Naive thymus-derived CD4-positive, alpha-beta T cell (primary cell): Measurements from ENCODE around the gene NYAP2. TPM values are rescaled to one million over a fixed set of nuclear protein-coding genes. Genes with fewer than 3 reads are reported as not detected.

Experiments
- ATAC-seq: fragments of 150-1000 bp; cut with Tn5 transposase; 2 replicates; pipeline ENCODE4 v1.10.0; 2021; ENCODE audit warnings: mild to moderate bottlenecking, moderate library complexity
- CTCF ChIA-PET: fragments of 350-600 bp; sonication (Branson Sonifier 250); formaldehyde crosslinking; loops from one replicate; lab custom pipeline; 2021; ENCODE audit warnings: antibody characterized with exemption; lab: Charles Lee
- POLR2A ChIA-PET: fragments of 350-600 bp; sonication (Branson Sonifier 250); formaldehyde crosslinking; loops from one replicate; lab custom pipeline; 2021; ENCODE audit warnings: antibody characterized with exemption, inconsistent platforms; lab: Charles Lee
- DNase-seq, 9 donors: peaks; one replicate each; pipeline versions ENCODE4 v3.0.0 to v3.0.0-alpha.2; 2020 to 2022; ENCODE audit warnings: mixed read lengths in 1 of 9
- H3K27ac ChIP-seq: one replicate; pipeline ENCODE4 v1.7.0; 2013; ENCODE audit warnings: mild to moderate bottlenecking, low read depth, low read length, moderate library complexity
- H3K27me3 ChIP-seq, 2 donors: one replicate each; pipeline ENCODE4 v1.7.0; 2013; ENCODE audit warnings: low read length in 2 of 2, mild to moderate bottlenecking in 2 of 2, moderate library complexity in 2 of 2; ENCODE audit not compliant: control insufficient read depth in 2 of 2, insufficient read depth in 2 of 2
- H3K36me3 ChIP-seq, 3 experiments: 1 replicate in 2 of 3; 2 replicates in 1 of 3; pipeline ENCODE4 v1.7.0; 2013; ENCODE audit warnings: low read length in 3 of 3, mild to moderate bottlenecking in 3 of 3, moderate library complexity in 1 of 3; ENCODE audit not compliant: insufficient read depth in 3 of 3, control insufficient read depth in 2 of 3
- H3K4me1 ChIP-seq, 2 donors: one replicate each; pipeline ENCODE4 v1.7.0; 2013; ENCODE audit warnings: low read length in 2 of 2, mild to moderate bottlenecking in 2 of 2, moderate library complexity in 1 of 2; ENCODE audit not compliant: control insufficient read depth in 2 of 2, insufficient read depth in 2 of 2
- H3K4me3 ChIP-seq: 2 replicates; pipeline ENCODE4 v1.7.0; 2013; ENCODE audit warnings: mild to moderate bottlenecking, low read length
- H3K9me3 ChIP-seq, 3 experiments: 1 replicate in 2 of 3; 2 replicates in 1 of 3; pipeline ENCODE4 v1.7.0; 2013; ENCODE audit warnings: low read length in 3 of 3; ENCODE audit not compliant: control insufficient read depth in 2 of 3
- H3K27ac Mint-ChIP-seq, 9 donors: one replicate each; pipeline ENCODE4 v1.8.0; 2020 to 2022; ENCODE audit warnings: mixed read lengths in 9 of 9, mild to moderate bottlenecking in 8 of 9, moderate library complexity in 5 of 9, inconsistent platforms in 2 of 9
- H3K27me3 Mint-ChIP-seq, 5 donors: one replicate each; pipeline ENCODE4 v1.8.0; 2021 to 2022; ENCODE audit warnings: mixed read lengths in 5 of 5, mild to moderate bottlenecking in 1 of 5
- H3K36me3 Mint-ChIP-seq, 5 donors: one replicate each; pipeline ENCODE4 v1.8.0; 2020 to 2022; ENCODE audit warnings: mixed read lengths in 5 of 5, mild to moderate bottlenecking in 3 of 5, inconsistent platforms in 1 of 5
- H3K4me1 Mint-ChIP-seq, 7 donors: one replicate each; pipeline ENCODE4 v1.8.0; 2020 to 2022; ENCODE audit warnings: mixed read lengths in 7 of 7, mild to moderate bottlenecking in 3 of 7, inconsistent platforms in 1 of 7
- H3K4me3 Mint-ChIP-seq, 10 donors: one replicate each; pipeline ENCODE4 v1.8.0; 2020 to 2022; ENCODE audit warnings: mild to moderate bottlenecking in 10 of 10, mixed read lengths in 10 of 10, moderate library complexity in 6 of 10, inconsistent platforms in 2 of 10
- H3K9me3 Mint-ChIP-seq, 11 donors: one replicate each; pipeline ENCODE4 v1.8.0; 2020 to 2022; ENCODE audit warnings: mixed read lengths in 11 of 11, mild to moderate bottlenecking in 4 of 11, inconsistent platforms in 1 of 11, moderate library complexity in 1 of 11
- intact Hi-C, 2 donors: fragments of 100-400 bp; cut with micrococcal nuclease; formaldehyde crosslinking; loops; one replicate each; pipeline ENCODE4 v1.15.1; 2023
- polyA plus RNA-seq, 2 donors: library from polyadenylated mRNA; unstranded; fragments of 300-500 nt; fragmentation: Illumina TruSeq; gene quantifications; one replicate each; pipeline ENCODE4 v1.2.3, GENCODE V29; 2021
- total RNA-seq, 6 experiments: library from RNA in 5 of 6; stranded (reverse) in 5 of 6; gene quantifications; 1 replicate in 5 of 6; 2 replicates in 1 of 6; pipeline ENCODE4 v1.2.3 and lab custom pipeline; 2021 to 2026

NYAP2 gene
- total and polyA plus RNA-seq, 7 experiments from 2014 or later: 0.17 TPM; not detected in 6

DNA sequence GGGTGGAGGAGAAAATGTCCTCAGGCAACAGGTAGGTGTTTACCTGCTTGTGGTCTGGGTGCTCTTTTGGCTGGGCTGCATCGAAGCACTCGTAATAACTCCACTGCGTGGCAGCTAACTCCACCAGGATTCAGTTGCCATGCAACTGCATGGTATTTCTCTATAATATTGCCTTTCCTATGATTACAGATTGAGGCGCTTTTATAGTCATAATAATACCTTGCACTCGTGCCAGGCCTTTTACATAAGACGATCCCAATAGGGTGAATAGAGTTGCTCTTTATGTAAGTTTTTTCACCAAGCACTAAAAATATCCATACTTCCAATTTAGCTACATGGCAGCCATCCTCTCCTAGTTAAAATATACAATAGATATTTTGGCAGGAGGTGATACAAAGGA, 19.7 kb upstream of the NYAP2 start:
- no peaks in the 10 kb centered on the region for H3K36me3 Mint-ChIP-seq
- intact Hi-C loops: no loop called here
- H3K27ac ChIP-seq: no peak overlapping the region
- H3K9me3 Mint-ChIP-seq: peaks cover 0 to 6% (median 0%) of the 10 kb centered on the region in 11 donors
- H3K4me1 Mint-ChIP-seq: peaks cover 0 to 2% (median 0%) of the 10 kb centered on the region in 7 donors
- no peaks in the 10 kb centered on the region for H3K4me1 ChIP-seq
- H3K27me3 ChIP-seq: no peaks in the 10 kb centered on the region
- H3K27me3 Mint-ChIP-seq: peaks cover 0 to 33% (median 19%) of the 10 kb centered on the region in 5 donors
- ATAC-seq: no peak
- no peaks in the 10 kb centered on the region for H3K36me3 ChIP-seq
- no peak overlapping the region for H3K4me3 ChIP-seq
- CTCF ChIA-PET: no interaction called here
- H3K27ac Mint-ChIP-seq: no peak overlapping the region
- no peak overlapping the region for H3K4me3 Mint-ChIP-seq
- no peaks in the 10 kb centered on the region for H3K9me3 ChIP-seq
- DNase-seq: no peak
- POLR2A ChIA-PET: no interaction called here

- intact Hi-C loops: no loop called here
- Mint-ChIP-seq H3K4me3 (no peak overlapping the region), H3K4me1 (peaks cover 0 to 2% (median 0%) of the 10 kb centered on the region in 7 donors), H3K27ac (no peak overlapping the region), H3K27me3 (peaks cover 0 to 32% (median 21%) of the 10 kb centered on the region in 5 donors), H3K36me3 (no peaks in the 10 kb centered on the region), H3K9me3 (peaks cover 0 to 6% (median 0%) of the 10 kb centered on the region in 11 donors)
- H3K4me3 ChIP-seq: no peak overlapping the region
- POLR2A ChIA-PET: no interaction called here
- H3K4me1 ChIP-seq: no peaks in the 10 kb centered on the region
- CTCF ChIA-PET: interaction anchor here (0.7 kb wide), 1 partner anchor 259 kb away, joined by 3 read pairs; no protein-coding TSS in a partner anchor
- no peak overlapping the region for H3K27ac ChIP-seq
- no peaks in the 10 kb centered on the region for H3K9me3 ChIP-seq
- ATAC-seq (no peak), DNase-seq (no peak)
- H3K27me3 ChIP-seq: no peaks in the 10 kb centered on the region
- H3K36me3 ChIP-seq: no peaks in the 10 kb centered on the region
Observed at GRCh38 chr2:225381609-225382008, 17.9 kb upstream of the NYAP2 start.

GRCh38 chr2:225398372-225398771, 1.1 kb upstream of the NYAP2 start:
- ChIA-PET POLR2A (no interaction called here), CTCF (no interaction called here)
- no peaks in the 10 kb centered on the region for H3K9me3 ChIP-seq
- no peak overlapping the region for H3K4me3 ChIP-seq
- H3K9me3 Mint-ChIP-seq: peaks cover 0 to 5% (median 0%) of the 10 kb centered on the region in 11 donors
- no peak overlapping the region for H3K27ac ChIP-seq
- H3K4me1 ChIP-seq: no peaks in the 10 kb centered on the region
- no peak overlapping the region for H3K27ac Mint-ChIP-seq
- H3K27me3 ChIP-seq: no peaks in the 10 kb centered on the region
- H3K4me3 Mint-ChIP-seq: no peak overlapping the region
- H3K36me3 ChIP-seq: no peaks in the 10 kb centered on the region
- no peak for DNase-seq
- peaks cover 2 to 56% (median 33%) of the 10 kb centered on the region in 5 donors for H3K27me3 Mint-ChIP-seq
- intact Hi-C loops: no loop called here
- no peaks in the 10 kb centered on the region for H3K4me1 Mint-ChIP-seq
- no peaks in the 10 kb centered on the region for H3K36me3 Mint-ChIP-seq
- ATAC-seq: no peak

- ATAC-seq: no peak
- H3K36me3 ChIP-seq: no peaks in the 10 kb centered on the region
- H3K4me1 ChIP-seq: no peaks in the 10 kb centered on the region
- CTCF ChIA-PET: interaction anchor here (1.0 kb wide), 1 partner anchor 397 kb away, joined by 5 read pairs; no protein-coding TSS in a partner anchor
- DNase-seq: no peak
- H3K27me3 ChIP-seq: no peaks in the 10 kb centered on the region
- H3K27ac Mint-ChIP-seq: no peak overlapping the region
- peaks cover 0 to 5% (median 0%) of the 10 kb centered on the region in 11 donors for H3K9me3 Mint-ChIP-seq
- H3K4me3 ChIP-seq: no peak overlapping the region
- H3K4me1 Mint-ChIP-seq: no peaks in the 10 kb centered on the region
- H3K9me3 ChIP-seq: no peaks in the 10 kb centered on the region
- intact Hi-C loops: no loop called here
- no peak overlapping the region for H3K27ac ChIP-seq
- POLR2A ChIA-PET: no interaction called here
- no peaks in the 10 kb centered on the region for H3K36me3 Mint-ChIP-seq
- H3K4me3 Mint-ChIP-seq: no peak overlapping the region
- H3K27me3 Mint-ChIP-seq: peaks cover 2 to 66% (median 39%) of the 10 kb centered on the region in 5 donors
Observed at GRCh38 chr2:225400060-225400511, 576 bp downstream of the NYAP2 start.

GRCh38 chr2:225400546-225401400, 1.3 kb downstream of the NYAP2 start:
- H3K4me3 ChIP-seq: no peak overlapping the region
- no peaks in the 10 kb centered on the region for H3K4me1 ChIP-seq
- no peak overlapping the region for H3K27ac Mint-ChIP-seq
- H3K27me3 Mint-ChIP-seq: peaks cover 2 to 70% (median 40%) of the 10 kb centered on the region in 5 donors
- no peaks in the 10 kb centered on the region for H3K4me1 Mint-ChIP-seq
- no peak for ATAC-seq
- H3K9me3 ChIP-seq: no peaks in the 10 kb centered on the region
- CTCF ChIA-PET: interaction anchor here (1.0 kb wide), 1 partner anchor 398 kb away, joined by 5 read pairs; no protein-coding TSS in a partner anchor
- H3K27ac ChIP-seq: no peak overlapping the region
- POLR2A ChIA-PET: no interaction called here
- H3K4me3 Mint-ChIP-seq: no peak overlapping the region
- no peaks in the 10 kb centered on the region for H3K27me3 ChIP-seq
- no peaks in the 10 kb centered on the region for H3K36me3 ChIP-seq
- intact Hi-C loops: no loop called here
- no peaks in the 10 kb centered on the region for H3K36me3 Mint-ChIP-seq
- peaks cover 0 to 5% (median 0%) of the 10 kb centered on the region in 11 donors for H3K9me3 Mint-ChIP-seq
- DNase-seq: no peak

GRCh38 chr2:225402210-225402776, 2.8 kb downstream of the NYAP2 start:
- no peak overlapping the region for H3K27ac Mint-ChIP-seq
- POLR2A ChIA-PET: no interaction called here
- ATAC-seq (no peak), DNase-seq (no peak)
- Histone ChIP-seq H3K9me3 (no peaks in the 10 kb centered on the region), H3K27me3 (no peaks in the 10 kb centered on the region), H3K4me1 (no peaks in the 10 kb centered on the region), H3K27ac (no peak overlapping the region), H3K36me3 (no peaks in the 10 kb centered on the region), H3K4me3 (no peak overlapping the region)
- peaks cover 2 to 58% (median 35%) of the 10 kb centered on the region in 5 donors for H3K27me3 Mint-ChIP-seq
- intact Hi-C loops: no loop called here
- CTCF ChIA-PET: no interaction called here
- H3K4me1 Mint-ChIP-seq: no peaks in the 10 kb centered on the region
- no peaks in the 10 kb centered on the region for H3K9me3 Mint-ChIP-seq
- H3K36me3 Mint-ChIP-seq: no peaks in the 10 kb centered on the region
- H3K4me3 Mint-ChIP-seq: no peak overlapping the region
